GM19043 (cell line): ENCODE data around the gene MAL.

Experiments
- ATAC-seq: cut with Tn5 transposase; IDR thresholded peaks from one replicate; pipeline ENCODE4 v1.9.1; 2021; ENCODE audit warnings: low read depth; ENCODE audit not compliant: unreplicated experiment

Gene MAL

DNA sequence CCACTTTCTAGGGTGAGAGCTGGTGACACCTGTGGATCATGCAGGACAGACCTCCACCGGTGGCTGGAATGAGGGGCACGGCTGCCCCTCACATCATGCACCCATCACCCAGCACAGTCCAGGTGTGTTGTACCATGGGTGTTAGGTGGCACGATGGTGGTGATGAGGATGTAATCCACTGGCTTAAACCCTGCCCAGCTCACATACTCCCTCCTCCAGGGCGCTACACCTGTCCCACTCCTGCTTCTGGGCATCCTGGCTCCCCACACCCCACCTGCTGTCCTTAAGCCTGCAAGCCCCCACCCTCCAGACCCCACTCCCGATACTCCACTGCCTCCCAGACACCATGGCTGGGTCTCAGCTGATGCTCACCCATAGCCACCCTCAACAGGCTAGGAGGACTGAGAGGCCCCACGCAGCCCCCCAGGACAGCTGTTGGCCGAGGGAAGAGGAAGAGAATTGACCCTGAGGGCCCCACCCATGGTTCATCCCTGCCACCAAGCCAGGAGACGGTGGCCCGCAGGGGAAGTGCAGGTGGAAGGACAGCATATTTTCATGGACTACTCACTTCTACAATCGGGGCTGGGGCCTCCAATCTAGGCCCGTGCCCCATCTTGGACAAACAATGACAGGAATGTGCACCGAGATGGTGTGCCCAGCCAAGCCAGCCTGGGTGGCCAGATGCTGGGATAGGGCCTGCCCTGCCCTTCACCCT, 34.3 kb downstream of the MAL start:
- ATAC-seq: no peak

DNA sequence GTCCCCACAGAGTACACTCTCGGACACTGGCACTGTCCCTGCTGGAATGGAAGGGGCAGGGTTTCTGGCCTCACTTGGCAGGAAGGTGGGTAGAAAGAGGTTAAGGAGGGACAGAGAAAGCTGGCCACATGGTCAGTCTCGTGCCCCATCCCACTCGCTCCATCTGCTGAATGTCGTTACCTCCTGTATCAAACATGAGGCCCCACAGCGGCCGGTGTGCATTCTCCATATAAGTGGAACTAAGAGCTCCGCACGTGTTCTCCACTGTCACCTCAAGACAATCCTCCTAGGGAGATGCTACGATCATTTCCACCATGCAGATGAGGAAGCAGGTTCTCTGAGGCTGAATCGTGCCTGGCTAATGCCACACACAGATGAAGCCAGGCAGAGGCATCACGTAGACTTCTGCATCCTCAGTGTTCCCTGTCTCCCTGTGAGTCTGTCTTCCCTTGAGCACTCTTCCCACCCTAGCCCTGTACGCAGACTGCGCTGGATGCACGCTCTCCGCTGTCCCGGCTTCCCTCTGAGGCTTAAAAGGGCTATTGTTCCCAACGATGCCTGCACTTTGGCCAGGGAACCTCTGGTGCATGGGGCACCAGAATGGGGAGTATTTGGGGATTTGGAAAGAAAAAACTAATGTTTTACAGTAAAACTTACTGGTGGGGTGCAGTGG, 35.1 kb downstream of the MAL start:
- ATAC-seq: no peak

DNA sequence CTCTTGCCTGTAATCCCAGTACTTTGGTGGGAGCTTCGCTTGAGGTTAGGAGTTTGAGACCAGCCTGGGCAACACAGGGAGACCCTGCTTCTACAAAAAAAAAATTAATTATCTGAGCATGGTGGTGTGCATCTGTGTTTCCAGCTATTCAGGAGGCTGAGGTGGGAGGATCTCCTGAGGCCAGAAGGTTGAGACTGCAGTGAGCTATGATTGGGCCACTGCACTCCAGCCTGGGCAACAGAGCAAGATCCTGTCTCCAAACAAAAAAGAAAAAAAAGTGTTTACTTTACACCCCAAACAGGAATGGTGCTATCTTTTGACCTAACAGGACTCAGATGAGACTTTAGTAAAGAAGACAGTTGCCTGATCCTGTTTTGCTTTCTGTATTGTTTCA, 35.6 kb downstream of the MAL start:
- no peak for ATAC-seq

DNA sequence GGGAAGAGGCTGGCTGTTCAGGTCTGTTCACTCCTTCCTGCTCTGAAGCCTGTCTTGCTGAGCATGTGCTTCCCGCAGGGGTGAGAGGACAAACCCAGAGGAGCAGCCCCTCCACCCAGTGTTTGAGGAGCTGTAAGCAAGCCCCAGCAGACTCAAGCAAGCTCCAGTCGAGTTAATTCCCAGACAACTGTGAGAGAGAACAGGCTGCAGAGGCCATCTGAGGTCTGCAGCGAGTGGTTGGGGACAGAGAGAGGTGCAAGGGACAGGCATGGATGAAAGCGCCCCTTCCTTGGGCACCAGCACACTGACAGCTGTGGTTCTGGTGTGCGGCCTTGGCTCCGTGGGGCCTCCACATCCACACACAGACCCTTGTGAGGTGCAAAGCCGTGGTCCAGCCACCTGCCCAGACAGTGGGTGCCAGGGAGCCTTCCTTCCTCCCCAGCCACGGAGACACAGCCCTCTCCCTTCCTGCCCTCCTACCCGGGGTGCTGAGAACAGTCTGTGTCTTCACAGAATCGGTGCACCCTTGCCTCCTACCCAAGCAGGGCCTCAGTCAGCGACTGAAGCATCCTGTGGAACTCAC, 36.2 kb downstream of the MAL start:
- no peak for ATAC-seq

DNA sequence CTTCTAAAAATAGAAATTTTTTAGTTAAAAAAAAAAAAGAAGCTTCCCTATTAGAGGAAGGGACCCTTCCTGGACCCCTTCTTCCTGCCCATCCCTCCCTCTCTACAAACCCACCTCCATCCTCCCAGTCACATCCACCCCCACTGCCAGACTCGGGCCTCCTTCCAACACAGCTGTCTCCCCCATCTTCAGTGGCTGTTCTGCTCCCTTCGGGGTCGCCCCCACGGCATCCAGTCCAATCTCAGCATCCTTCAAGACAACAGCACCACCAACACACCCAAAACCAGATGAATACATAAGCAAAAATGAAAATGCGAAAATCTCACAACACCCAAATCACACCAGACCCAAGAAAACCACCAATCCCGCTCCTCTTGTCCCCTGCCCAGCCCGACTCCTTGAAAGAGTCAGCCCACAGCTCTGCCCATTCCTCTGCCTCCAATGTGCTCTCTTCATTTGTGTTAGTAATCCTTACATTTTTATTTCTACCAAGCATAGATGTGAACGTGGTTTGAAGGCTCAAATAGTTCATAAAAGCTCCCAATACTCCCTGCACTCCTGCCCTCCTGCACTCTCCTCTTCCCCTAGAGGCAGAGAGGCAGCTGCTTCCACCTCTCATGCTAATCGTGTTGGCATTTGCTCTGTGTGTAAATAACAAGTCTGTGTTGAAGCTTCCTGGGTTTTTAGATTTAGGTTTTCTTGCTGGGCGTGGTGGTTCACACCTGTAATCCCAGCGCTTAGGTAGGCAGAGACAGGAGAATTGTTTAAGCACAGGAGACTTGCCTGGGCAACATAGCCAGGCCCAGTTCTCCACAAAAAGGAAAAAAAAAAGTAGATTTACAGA, 37.0 kb downstream of the MAL start:
- ATAC-seq: peak; percentile 10

DNA sequence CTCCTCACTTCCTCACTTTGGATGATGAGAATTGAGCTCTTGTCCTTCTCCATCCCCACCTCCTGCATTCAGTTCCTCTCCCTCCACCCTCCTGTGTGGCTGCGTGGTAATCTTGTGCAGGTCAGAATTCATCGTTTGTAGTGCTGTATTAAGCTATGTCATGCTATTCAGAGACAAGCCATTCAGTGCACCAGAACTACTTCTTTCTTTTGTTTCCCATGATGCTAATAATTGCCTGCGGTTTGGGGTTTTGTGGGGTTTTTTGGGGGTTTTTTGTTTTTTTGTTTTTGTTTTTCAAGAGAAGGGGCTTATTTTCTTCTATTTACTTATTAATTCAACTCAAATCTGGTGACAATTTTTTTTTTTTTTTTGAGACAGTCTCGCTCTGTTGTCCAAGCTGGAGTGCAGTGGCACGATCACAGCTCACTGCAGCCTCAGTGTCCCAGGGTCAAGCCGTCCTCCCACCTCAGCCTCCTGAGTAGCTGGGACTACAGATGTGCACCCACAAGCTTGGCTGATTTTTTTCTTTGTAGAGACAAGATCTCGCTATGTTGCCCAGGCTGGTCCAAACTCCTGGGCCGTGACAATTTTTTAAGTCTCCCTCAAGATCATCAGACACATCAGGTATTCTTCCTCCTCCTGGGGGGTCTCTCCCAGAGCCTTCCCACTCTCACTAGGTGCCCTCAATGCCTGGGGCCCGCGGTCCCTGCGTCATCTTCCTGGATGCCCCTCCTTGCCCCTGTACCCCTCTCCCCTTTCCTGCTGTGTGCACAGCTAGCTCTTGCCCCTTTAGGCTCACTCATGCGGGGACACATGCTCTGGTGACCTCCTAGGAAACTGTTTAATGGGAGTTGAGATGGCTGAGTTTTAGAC, 37.8 kb downstream of the MAL start:
- peak; percentile 55 for ATAC-seq

DNA sequence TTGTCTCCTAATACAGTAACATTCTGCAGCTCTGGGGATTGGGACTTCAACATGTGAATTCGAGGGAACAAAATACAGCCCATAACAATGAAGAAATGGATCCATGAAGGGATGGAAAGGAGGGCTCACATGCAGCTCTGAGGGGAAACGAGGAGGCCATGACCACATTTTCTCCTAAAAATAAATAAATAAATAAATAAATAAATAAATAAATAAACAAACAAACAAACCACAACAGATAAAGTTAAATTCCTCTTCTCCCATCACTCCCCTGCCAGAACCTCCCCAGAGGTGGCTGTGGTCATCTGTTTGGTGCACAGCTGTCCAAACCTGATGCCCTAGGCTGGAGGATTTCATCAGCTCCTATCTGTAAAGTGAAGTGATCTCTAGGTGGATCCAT, 42.7 kb downstream of the MAL start:
- no peak for ATAC-seq

DNA sequence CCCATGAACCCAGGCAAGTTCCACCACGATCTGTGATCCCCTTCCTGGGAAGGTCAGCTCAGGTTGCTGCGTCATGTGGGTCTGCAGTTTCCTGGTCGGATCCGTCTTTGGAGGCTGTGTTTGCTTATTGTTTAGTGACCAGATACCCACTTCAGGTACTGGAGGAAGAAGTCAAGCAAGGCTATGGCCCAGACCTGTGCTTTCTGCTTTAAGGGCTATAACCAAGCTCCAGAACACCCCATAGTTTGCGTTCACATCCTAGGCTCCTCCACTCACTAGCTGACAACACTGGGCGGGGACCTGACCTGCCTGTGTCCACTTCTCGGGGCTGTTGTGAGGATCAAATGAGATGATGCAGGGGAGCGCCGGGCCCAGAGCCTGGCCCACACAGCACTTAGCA, 44.0 kb downstream of the MAL start:
- ATAC-seq: no peak

DNA sequence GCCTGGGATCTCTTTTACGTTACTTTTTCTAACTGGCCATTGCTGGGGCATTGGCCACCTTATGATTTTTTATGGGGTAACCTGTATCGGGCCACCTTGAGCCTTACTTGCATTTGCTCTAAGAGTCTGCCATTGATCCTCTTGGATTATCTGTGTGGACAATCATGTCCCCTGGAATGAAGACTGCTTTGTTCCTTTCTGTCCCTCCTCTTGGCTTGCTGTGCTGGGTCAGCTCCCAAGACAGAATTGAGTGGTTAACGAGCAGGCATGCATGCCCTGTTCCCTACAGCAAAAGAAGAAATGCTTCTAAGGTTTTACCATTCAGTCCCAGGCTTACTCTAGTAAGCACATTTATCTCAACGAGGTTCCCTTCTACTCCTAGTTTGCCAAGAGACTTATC, 46.3 kb downstream of the MAL start:
- no peak for ATAC-seq

DNA sequence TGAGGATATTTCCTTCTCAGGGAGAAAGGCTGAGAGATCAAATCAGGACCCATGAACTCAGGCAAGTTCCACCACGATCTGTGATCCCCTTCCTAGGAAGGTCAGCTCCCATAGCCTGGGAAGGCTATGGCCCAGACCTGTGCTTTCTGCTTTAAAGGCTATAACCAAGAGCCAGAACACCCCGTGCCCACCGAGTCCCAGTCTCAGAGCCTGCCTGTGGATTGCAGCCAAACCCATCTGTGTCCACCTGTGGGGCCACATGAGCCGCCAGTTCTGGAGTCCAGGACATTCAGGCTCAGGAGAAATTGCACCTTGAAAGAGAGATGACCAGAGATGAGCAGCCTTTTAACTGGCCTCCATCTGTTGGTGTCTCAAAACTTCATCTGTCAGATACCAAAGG, 46.9 kb downstream of the MAL start:
- ATAC-seq: no peak

DNA sequence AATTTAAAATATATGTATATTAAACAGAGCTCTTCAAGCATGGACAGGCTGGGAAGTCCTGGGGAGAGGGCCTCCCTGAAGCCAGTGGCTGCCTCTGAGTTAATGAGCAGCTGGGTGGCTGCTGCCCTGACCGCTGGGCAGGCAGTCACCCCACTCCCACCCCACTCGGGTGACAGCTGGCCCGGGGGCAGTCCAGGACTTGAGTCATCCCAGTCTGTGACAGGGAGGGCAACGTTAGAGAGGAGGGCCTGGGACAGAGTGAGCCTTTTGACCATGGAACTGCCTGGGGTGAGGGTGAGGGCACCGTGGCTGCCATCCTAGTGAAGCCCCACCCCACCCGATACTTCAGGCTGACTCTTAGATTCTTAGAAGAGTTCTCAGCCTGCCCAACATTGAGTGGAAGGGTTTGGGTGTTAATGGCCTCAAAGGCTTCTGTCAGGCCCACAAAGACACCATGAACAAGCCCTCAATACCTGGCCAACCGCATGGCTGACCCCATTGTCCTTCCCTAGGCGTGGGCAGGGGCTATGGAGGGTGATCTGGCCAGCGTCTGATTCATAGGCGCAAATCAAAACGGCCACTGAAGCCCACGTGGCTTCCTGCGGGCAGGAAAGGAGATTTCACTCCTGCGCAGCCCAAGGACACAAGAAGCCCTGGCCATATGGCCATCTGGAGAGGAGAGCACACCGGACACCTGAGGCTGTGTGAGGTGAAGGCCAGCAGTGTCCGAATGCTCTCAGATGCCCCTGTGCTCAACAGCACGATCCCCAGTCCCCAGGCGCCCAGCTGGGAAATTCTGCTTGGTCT, 48.6 kb downstream of the MAL start:
- ATAC-seq: no peak

DNA sequence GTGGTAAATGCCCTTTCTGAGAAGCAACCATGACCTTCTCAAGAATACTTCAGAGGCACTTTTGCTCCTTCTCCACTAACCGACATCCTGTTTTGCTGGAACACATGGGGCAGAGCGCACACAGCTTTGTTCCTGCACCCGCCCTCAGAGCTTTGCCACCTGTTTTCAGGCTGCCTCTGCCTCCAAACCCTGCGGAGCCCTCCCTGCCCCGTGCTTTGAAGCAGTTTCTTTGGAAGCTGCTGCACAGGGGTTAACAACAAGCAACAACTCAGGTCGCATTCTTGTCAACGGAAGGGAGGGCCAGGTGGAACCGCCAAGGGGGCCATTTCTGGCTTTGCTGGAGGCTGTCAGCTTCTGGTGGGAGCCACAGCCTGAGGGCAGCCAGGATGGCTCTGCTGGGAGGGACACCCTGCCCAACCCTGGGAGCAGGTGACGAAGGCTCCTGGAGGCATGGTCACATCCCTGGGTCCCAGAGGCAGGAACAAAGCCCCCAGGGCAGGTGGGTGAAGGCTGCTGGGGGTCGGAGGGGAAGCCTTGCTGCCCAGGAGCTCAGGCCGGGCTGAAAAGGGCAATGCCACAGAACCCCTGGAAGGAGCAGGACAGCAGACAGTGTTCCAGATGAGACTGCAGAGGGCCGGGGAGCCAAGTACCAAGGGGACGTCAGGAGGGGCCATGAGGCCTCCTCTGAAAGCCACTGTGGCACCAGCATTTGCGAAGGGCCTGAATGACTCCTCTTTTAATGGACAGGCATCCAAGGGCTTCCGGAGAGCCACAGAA, 49.3 kb downstream of the MAL start:
- ATAC-seq: no peak

DNA sequence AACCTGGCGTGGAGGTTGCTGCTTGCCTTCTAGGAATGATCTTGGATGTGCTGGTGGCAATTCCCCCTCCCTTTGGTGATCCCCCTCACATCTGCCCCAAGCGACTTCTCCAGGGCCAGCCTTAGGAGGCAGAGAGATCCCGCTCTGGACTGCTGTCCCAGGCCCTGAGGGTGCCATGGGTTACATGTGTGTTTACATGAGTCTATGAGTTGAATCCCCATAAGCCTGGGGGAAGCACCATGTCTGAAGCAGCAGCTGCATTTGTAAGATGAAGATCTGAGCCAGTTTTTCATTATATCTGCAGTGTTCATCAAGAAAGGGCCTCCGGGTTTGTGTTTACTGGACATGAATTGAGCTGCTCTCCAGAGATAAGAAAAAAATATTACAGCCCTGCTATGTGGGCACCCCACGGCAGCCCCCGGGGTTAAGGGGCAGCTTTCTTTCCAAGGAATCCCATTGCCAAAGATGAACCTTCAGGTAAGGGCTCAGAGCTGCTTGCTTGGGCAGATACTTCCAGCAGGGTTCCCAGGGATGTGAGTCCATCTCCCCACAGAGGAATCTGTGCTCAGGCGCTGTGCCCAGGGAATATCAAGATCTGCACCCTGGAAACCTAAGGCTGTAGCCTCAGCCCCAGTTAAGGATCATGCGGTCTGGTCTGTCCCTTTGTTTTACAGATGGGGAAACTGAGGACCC, 50.1 kb downstream of the MAL start:
- no peak for ATAC-seq

DNA sequence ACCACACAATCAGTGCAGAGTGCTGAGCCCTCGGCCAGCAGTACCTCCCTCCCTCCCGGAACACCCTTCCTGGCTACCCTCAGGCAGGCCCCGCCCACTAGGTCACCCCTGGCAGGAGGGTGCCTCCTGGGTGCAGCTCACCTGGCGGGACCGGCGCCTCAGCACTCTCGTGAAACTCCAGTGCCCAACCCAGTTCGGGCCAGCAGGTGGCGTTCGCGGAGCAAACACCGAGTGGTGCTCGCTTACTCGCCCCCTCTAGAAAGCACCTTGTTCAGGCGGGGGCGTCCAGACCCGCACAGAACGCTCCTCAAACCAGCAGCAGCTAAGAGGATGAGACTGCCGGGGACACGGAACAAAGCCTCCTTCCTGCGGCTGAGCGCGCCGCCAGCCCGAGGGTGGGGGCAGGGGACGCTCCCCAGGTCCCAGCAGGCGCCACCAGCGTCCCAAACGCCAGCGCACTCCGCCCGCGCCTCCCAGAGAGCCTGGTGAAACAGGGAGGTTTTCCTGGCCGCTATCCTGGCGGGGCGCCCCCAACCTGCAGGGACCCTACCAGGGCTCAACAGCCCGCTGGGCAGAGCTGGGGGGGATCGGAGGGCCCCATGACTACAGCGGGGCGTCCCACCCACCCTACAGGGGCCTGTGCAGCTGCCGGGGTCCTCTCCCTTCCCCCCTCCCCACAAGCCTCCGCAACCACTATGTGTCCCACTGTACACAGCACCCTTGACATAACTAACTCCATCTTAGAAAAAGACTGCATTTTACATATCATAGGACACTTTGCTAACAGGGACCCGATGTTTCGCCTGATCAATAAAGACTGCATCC, 51.4 kb downstream of the MAL start:
- peak; percentile 76 for ATAC-seq

DNA sequence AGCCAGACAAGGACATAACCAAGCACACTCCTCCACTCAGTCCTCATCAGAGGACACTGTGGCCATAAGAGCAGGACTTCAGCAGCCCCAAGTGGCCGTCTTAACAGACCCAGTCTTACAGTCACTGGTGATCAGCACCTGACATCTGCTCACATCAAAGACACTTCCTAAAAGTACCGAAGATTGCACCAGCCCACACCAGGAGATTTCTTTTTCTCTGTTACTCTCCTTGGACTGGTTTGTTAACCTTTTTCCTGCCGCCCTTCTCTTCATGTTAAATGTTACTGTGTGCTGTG, 52.0 kb downstream of the MAL start:
- no peak for ATAC-seq

DNA sequence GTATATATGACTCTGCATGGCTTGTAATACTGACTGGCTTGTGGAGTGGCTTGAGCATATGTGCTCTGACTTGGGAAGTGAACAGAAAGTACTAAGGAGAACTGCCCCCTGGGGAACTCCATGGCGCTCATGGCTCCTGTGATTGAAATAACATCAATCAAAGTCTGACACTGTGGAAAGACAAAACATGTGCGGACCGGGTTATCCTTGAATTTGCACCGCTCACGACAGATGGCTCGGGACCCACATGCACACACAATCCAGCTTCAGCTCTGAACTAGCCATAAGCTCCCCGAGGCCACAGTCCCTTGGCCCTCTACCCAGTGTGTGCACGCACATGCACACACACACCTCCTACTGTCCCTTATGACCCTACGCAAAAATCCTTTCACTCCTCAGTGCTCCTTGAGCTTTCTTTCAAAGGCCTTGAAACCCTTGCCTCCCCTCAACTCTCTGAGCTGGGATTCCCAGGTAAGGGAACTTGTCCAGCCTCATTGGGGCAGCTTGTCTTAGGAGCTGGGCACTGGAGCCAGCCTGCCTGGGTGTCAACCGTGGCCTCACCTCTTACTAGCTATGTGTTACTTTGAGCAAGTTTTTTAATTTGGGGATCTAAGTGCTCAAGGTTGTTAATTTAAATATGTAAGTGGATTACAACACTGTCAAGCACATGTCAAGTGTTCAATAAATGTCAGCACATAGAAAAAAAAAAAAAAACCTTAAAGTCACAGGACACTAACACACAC, 52.5 kb downstream of the MAL start:
- ATAC-seq: no peak

DNA sequence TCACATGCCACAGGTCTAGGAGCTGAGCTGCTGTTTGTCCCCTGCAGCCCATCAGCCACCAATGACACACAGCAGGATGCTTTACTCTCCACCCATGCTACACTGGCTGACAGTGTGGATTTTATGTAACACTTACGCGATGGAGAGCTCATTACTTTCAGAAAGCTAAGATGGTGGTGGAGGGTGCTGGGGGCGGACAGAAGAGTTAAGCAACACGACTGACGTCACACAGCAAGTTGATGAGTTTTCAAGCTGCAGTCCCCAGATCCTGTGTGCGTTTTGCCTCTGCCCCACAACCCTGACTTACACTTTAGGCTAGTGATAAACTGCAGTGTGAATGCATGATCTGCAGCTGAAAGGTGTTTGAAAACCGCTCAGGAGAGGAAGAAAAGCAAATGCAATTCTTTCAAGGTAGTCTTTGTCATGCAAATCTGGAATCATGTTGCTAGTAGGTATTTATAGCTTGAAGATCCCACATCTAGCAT, 53.7 kb downstream of the MAL start:
- ATAC-seq: no peak
